ENCODE results near the gene SHB.

- TF ChIP-seq SP1 (IDR thresholded peaks at IDR 0.05) (no peak), FOXK2 (IDR thresholded peaks at IDR 0.05) (no peak), LEF1 (IDR thresholded peaks at IDR 0.05; ENCODE audit: borderline replicate concordance) (no peak), HDGF (IDR thresholded peaks at IDR 0.05; ENCODE audit: borderline replicate concordance) (no peak), SUZ12 (IDR thresholded peaks at IDR 0.05) (no peak), PKNOX1 (IDR thresholded peaks at IDR 0.05) (no peak), BHLHE40 (IDR thresholded peaks at IDR 0.05; ENCODE audit: borderline replicate concordance) (no peak)
Observed at GRCh38 chr9:38062498-38063362, 6.3 kb downstream of the SHB start.
